Uterus (tissue), 4 donors: ENCODE data around the gene VWA3B. TPM values are rescaled to one million over a fixed set of nuclear protein-coding genes. Genes with fewer than 3 reads are reported as not detected.

ENCODE experiments used
- DNase-seq, 2 donors: peaks; one replicate each; pipeline ENCODE4 v3.0.0-alpha.2; 2019 to 2020
- H3K27ac ChIP-seq, 2 donors: fragments of 200-600 bp; sonication (generic); 1 replicate in 1 of 2; 2 replicates in 1 of 2; pipeline ENCODE4 v1.5.1; 2016 to 2018
- H3K27me3 ChIP-seq, 2 donors: fragments of 200-600 bp; sonication (generic); one replicate each; pipeline ENCODE4 v1.5.1; 2018 to 2019; ENCODE audit warnings: control low read depth in 1 of 2
- H3K36me3 ChIP-seq, 2 donors: fragments of 200-600 bp; sonication (generic); one replicate each; pipeline ENCODE4 v1.5.1; 2019; ENCODE audit warnings: control low read depth in 1 of 2
- H3K4me1 ChIP-seq, 2 donors: fragments of 200-600 bp; sonication (generic); one replicate each; pipeline ENCODE4 v1.5.1; 2018 to 2019; ENCODE audit warnings: control low read depth in 1 of 2
- H3K4me3 ChIP-seq, 2 donors: fragments of 200-600 bp; sonication (generic); 1 replicate in 1 of 2; 2 replicates in 1 of 2; pipeline ENCODE4 v1.5.1; 2018 to 2019; ENCODE audit warnings: mild to moderate bottlenecking in 1 of 2
- H3K9me3 ChIP-seq, 2 donors: fragments of 200-600 bp; sonication (generic); one replicate each; pipeline ENCODE4 v1.5.1; 2019; ENCODE audit warnings: control low read depth in 1 of 2
- CTCF ChIP-seq, 4 experiments: fragments of 200-600 bp in 2 of 4; fragments of 450-650 bp in 2 of 4; sonication (generic) in 2 of 4; IDR thresholded peaks; one replicate each; pipeline ENCODE4 v1.5.1; 2016 to 2019; ENCODE audit warnings: antibody characterized with exemption in 4 of 4, mild to moderate bottlenecking in 2 of 4, moderate library complexity in 1 of 4
- POLR2A ChIP-seq, 2 donors: fragments of 450-650 bp; IDR thresholded peaks; one replicate each; pipeline ENCODE4 v1.6.1; 2016; ENCODE audit warnings: antibody characterized with exemption in 2 of 2, mild to moderate bottlenecking in 1 of 2, moderate library complexity in 1 of 2
- intact Hi-C: fragments of 100-400 bp; cut with DNase I; formaldehyde crosslinking; loops from one replicate; pipeline ENCODE4 v1.15.1; 2023; ENCODE audit warnings: low total_unique reads
- total RNA-seq, 4 donors: library from RNA; depleted of rRNA in 3 of 4; stranded (reverse); fragments of >200 nt in 3 of 4; gene quantifications; one replicate each; pipeline versions ENCODE4 v1.1.0 to v1.2.4, GENCODE V29; 2014 to 2023
- donor health status: DM: yes; HTN: yes; CAD: no.

Gene VWA3B
- total RNA-seq, 4 donors from 2014 or later, result 0.98 to 2.1 TPM; not detected in 2

GRCh38 chr2:98334439-98335078 lies 247.6 kb downstream of the VWA3B start:
- Histone ChIP-seq H3K9me3 (no peaks in the 10 kb centered on the region), H3K27ac (peak overlapping the region in 1 of 2 donors; percentile 46), H3K36me3 (no peaks in the 10 kb centered on the region), H3K4me3 (no peak overlapping the region), H3K4me1 (no peaks in the 10 kb centered on the region), H3K27me3 (no peaks in the 10 kb centered on the region)
- no peak for TF ChIP-seq CTCF (IDR thresholded peaks at IDR 0.05)
- TF ChIP-seq POLR2A (IDR thresholded peaks at IDR 0.05), result no peak
- no peak for DNase-seq
- intact Hi-C loops, result no loop called here

DNA sequence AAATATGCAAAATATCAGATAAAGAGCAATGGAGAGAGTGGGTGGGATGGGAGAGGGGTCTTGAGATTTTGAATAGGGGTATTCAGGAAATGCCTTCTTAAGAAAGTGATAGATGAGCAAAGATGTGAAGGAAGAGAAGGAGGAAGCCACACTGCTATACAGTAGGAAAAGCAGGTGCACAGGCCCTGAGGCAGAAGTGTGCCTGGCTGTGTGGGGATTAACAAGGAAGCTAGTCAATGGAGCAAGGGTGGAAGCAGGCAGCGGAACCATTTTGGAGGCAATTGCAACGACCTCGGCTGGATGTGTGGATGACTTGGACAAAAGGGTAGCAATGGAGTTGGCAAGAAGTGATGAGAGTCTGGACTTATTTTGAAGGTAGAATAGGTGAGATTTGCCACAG lies 248.3 kb downstream of the VWA3B start:
- H3K4me3 ChIP-seq, result no peak overlapping the region
- H3K36me3 ChIP-seq, result no peaks in the 10 kb centered on the region
- H3K9me3 ChIP-seq, result no peaks in the 10 kb centered on the region
- no peaks in the 10 kb centered on the region for H3K4me1 ChIP-seq
- intact Hi-C loops, result no loop called here
- no peak for TF ChIP-seq CTCF (IDR thresholded peaks at IDR 0.05)
- no peak for TF ChIP-seq POLR2A (IDR thresholded peaks at IDR 0.05)
- no peak for DNase-seq
- no peaks in the 10 kb centered on the region for H3K27me3 ChIP-seq
- H3K27ac ChIP-seq, result no peak overlapping the region

- no peak for DNase-seq
- intact Hi-C loops, result no loop called here
- H3K4me3 ChIP-seq, result no peak overlapping the region
- no peaks in the 10 kb centered on the region for H3K9me3 ChIP-seq
- no peaks in the 10 kb centered on the region for H3K36me3 ChIP-seq
- no peaks in the 10 kb centered on the region for H3K27me3 ChIP-seq
- TF ChIP-seq POLR2A (IDR thresholded peaks at IDR 0.05) (no peak), CTCF (IDR thresholded peaks at IDR 0.05) (no peak)
- H3K4me1 ChIP-seq, result no peaks in the 10 kb centered on the region
- no peak overlapping the region for H3K27ac ChIP-seq
Observed at GRCh38 chr2:98341241-98341640, 254.3 kb downstream of the VWA3B start.

GRCh38 chr2:98343285-98343684 lies 256.3 kb downstream of the VWA3B start:
- no peaks in the 10 kb centered on the region for H3K4me1 ChIP-seq
- H3K4me3 ChIP-seq, result no peak overlapping the region
- no peak overlapping the region for H3K27ac ChIP-seq
- DNase-seq, result no peak
- intact Hi-C loops, result no loop called here
- H3K27me3 ChIP-seq, result peaks cover 4 to 17% of the 10 kb centered on the region in 2 donors
- TF ChIP-seq POLR2A (IDR thresholded peaks at IDR 0.05) (no peak), CTCF (IDR thresholded peaks at IDR 0.05) (no peak)
- H3K9me3 ChIP-seq, result no peaks in the 10 kb centered on the region
- no peaks in the 10 kb centered on the region for H3K36me3 ChIP-seq

GRCh38 chr2:98346311-98347236 lies 259.6 kb downstream of the VWA3B start, which contains the start of gene CNGA3:
CNGA3 (plus strand) TSS chr2:98346456; CDS start chr2:98369976, 23,520 bp downstream.
- intact Hi-C loops, result no loop called here
- Histone ChIP-seq H3K27ac (no peak within 1 kb of the TSS), H3K4me1 (no peaks in the 10 kb centered on the region), H3K9me3 (no peaks in the 10 kb centered on the region), H3K36me3 (no peaks in the 10 kb centered on the region), H3K4me3 (no peak within 1 kb of the TSS), H3K27me3 (peaks cover 4 to 20% of the 10 kb centered on the region in 2 donors)
- no peak for DNase-seq
- TF ChIP-seq POLR2A (IDR thresholded peaks at IDR 0.05) (no peak), CTCF (IDR thresholded peaks at IDR 0.05) (no peak)
